DND-41 (cell line): ENCODE data around the gene BARHL1.

Experiments used
- CTCF ChIP-seq: IDR thresholded peaks from 2 replicates; pipeline ENCODE4 v1.5.1; 2012; ENCODE audit warnings: borderline replicate concordance, low read length, moderate library complexity, mild to moderate bottlenecking; ENCODE audit not compliant: poor library complexity, severe bottlenecking; ENCODE audit errors: extremely low read depth
- EZH2 ChIP-seq: IDR thresholded peaks from 3 replicates; pipeline ENCODE4 v1.6.1; 2012; ENCODE audit warnings: borderline replicate concordance, low read depth, mild to moderate bottlenecking, moderate library complexity, low read length, inconsistent platforms; ENCODE audit not compliant: severe bottlenecking

- TF ChIP-seq CTCF (no peak), EZH2 (no peak)
Measured at GRCh38 chr9:132639322-132639721, 56.9 kb downstream of the BARHL1 start.
